Mesenchymal stem cell (in vitro differentiated cells and primary cell): ENCODE results near the gene CAPZB.
A peak's percentile ranks its signal among the peaks of the same experiment; 100 is the strongest.

Source experiments
- DNase-seq: peaks from one replicate; pipeline ENCODE4 v3.0.0-alpha.2; 2013
- H2AFZ ChIP-seq: one replicate; pipeline ENCODE4 v1.6.1; 2013; ENCODE audit warnings: low read depth, mild to moderate bottlenecking, control low read depth, inconsistent platforms, low read length, moderate library complexity
- H2AK5ac ChIP-seq: 2 replicates; pipeline ENCODE4 v1.6.1; 2013; ENCODE audit warnings: low read length, moderate library complexity, mild to moderate bottlenecking, inconsistent platforms; ENCODE audit not compliant: severe bottlenecking
- H2BK120ac ChIP-seq: one replicate; pipeline ENCODE4 v1.6.1; 2013; ENCODE audit warnings: low read depth, mild to moderate bottlenecking, inconsistent platforms, low read length, moderate library complexity
- H2BK12ac ChIP-seq, 2 experiments: one replicate each; pipeline ENCODE4 v1.6.1; 2013; ENCODE audit warnings: inconsistent platforms in 2 of 2, low read length in 2 of 2, mild to moderate bottlenecking in 2 of 2, moderate library complexity in 2 of 2, control low read depth in 1 of 2
- H2BK15ac ChIP-seq: one replicate; pipeline ENCODE4 v1.6.1; 2013; ENCODE audit warnings: mild to moderate bottlenecking, low read depth, inconsistent platforms; ENCODE audit not compliant: poor library complexity, severe bottlenecking
- H2BK5ac ChIP-seq: 2 replicates; pipeline ENCODE4 v1.6.1; 2013; ENCODE audit warnings: low read depth, mild to moderate bottlenecking, low read length, control low read depth, inconsistent platforms; ENCODE audit not compliant: poor library complexity, severe bottlenecking
- H3K14ac ChIP-seq, 2 experiments: one replicate each; pipeline ENCODE4 v1.6.1; 2013; ENCODE audit warnings: inconsistent platforms in 2 of 2, low read length in 2 of 2, control low read depth in 1 of 2, mild to moderate bottlenecking in 1 of 2, moderate library complexity in 1 of 2
- H3K18ac ChIP-seq, 2 experiments: one replicate each; pipeline ENCODE4 v1.6.1; 2013; ENCODE audit warnings: inconsistent platforms in 2 of 2, low read length in 2 of 2, control low read depth in 1 of 2, low read depth in 1 of 2, mild to moderate bottlenecking in 1 of 2
- H3K23ac ChIP-seq, 2 experiments: one replicate each; pipeline ENCODE4 v1.6.1; 2013; ENCODE audit warnings: inconsistent platforms in 2 of 2, low read length in 2 of 2, mild to moderate bottlenecking in 2 of 2, moderate library complexity in 2 of 2, control low read depth in 1 of 2
- H3K27ac ChIP-seq: 2 replicates; pipeline ENCODE4 v1.5.1; 2013; ENCODE audit warnings: mild to moderate bottlenecking, moderate library complexity, low read length, control low read depth, inconsistent platforms; ENCODE audit not compliant: poor library complexity, severe bottlenecking
- H3K27me3 ChIP-seq, 2 experiments: 2 replicates each; pipeline versions ENCODE4 v1.6.1 to v1.7.0; 2013; ENCODE audit warnings: low read length in 2 of 2, mild to moderate bottlenecking in 2 of 2, moderate library complexity in 2 of 2, control low read depth in 1 of 2, inconsistent platforms in 1 of 2; ENCODE audit not compliant: control insufficient read depth in 1 of 2, insufficient read depth in 1 of 2
- H3K36me3 ChIP-seq, 2 experiments: 2 replicates each; pipeline versions ENCODE4 v1.6.1 to v1.7.0; 2013; ENCODE audit warnings: low read length in 2 of 2, control low read depth in 1 of 2, inconsistent platforms in 1 of 2, low read depth in 1 of 2, mild to moderate bottlenecking in 1 of 2; ENCODE audit not compliant: insufficient read depth in 2 of 2, control insufficient read depth in 1 of 2
- H3K4ac ChIP-seq, 2 experiments: one replicate each; pipeline ENCODE4 v1.6.1; 2013; ENCODE audit warnings: inconsistent platforms in 2 of 2, low read length in 2 of 2, mild to moderate bottlenecking in 2 of 2, moderate library complexity in 2 of 2, control low read depth in 1 of 2, low read depth in 1 of 2
- H3K4me1 ChIP-seq: 2 replicates; pipeline ENCODE4 v1.6.1; 2013; ENCODE audit warnings: low read depth, low read length, control low read depth; ENCODE audit not compliant: control insufficient read depth, insufficient read depth
- H3K4me2 ChIP-seq: 2 replicates; pipeline ENCODE4 v1.6.1; 2013; ENCODE audit warnings: low read length, mild to moderate bottlenecking, inconsistent platforms; ENCODE audit not compliant: poor library complexity, severe bottlenecking
- H3K4me3 ChIP-seq, 2 experiments: 2 replicates each; pipeline versions ENCODE4 v1.5.1 to v1.7.0; 2013; ENCODE audit warnings: low read length in 2 of 2, mild to moderate bottlenecking in 2 of 2, control low read depth in 1 of 2, low read depth in 1 of 2; ENCODE audit not compliant: insufficient read depth in 1 of 2
- H3K79me1 ChIP-seq: replicated peaks from 2 replicates; pipeline ENCODE4 v1.6.1; 2013; ENCODE audit warnings: mild to moderate bottlenecking, control low read depth, low read length, inconsistent platforms; ENCODE audit not compliant: poor library complexity, severe bottlenecking
- H3K9ac ChIP-seq: 2 replicates; pipeline ENCODE4 v1.7.0; 2013; ENCODE audit warnings: mild to moderate bottlenecking, low read length, moderate library complexity
- H3K9me3 ChIP-seq: 2 replicates; pipeline ENCODE4 v1.7.0; 2013; ENCODE audit warnings: mild to moderate bottlenecking, low read length; ENCODE audit not compliant: control insufficient read depth
- H4K8ac ChIP-seq: one replicate; pipeline ENCODE4 v1.6.1; 2013; ENCODE audit warnings: inconsistent platforms, mild to moderate bottlenecking, low read length, moderate library complexity
- H4K91ac ChIP-seq: one replicate; pipeline ENCODE4 v1.6.1; 2013; ENCODE audit warnings: mild to moderate bottlenecking, low read length, inconsistent platforms
- WGBS: methylation state at CpG from one replicate; pipeline ENCODE4 v1.1.7; 2013; ENCODE audit warnings: mixed read lengths; 5-methylcytosine and 5-hydroxymethylcytosine counted together

CAPZB gene

DNA sequence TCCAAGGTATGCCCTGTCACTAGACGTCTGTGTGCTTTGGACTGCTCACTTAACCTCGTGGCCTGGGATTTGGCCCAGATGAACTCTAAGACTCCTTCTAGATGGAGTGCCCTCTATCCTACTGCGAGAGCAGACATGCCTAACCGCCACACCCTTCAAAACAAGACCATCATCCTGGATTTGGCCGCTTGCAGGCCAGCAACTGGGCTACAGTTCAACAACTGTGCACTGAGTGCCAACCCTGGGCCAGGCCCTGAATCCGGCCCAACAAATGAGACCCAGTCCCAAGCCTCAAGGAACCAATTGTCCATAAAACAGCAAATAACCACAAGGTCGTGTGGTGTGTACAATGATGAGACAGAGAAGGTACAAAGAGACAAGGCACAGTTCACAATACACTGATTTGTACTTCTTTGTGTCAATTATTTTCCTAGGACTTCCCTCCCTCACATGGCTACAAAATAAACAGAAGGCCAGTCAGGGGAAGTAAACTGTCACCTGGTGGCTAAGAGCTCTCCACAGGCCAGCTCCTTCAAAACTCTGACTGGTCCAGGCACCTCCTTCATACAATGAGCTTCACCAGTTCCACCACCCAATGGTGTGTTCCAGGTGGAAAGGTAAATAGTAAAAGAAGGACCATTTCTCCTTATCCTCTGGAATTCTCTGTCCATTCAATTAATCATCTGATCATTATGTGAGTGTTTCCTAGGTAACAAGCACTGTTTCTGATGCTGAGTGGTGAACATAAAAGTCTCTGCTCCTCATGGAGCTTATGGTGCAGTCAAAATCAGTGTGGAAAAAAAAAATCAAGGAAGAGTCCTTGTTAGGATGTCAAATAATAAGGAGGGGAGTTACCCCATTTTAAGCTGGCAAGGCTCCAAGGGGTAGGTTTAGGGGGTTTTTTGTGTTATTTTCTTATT, 60.4 kb downstream of the CAPZB start:
- no peak overlapping the region for H3K4me2 ChIP-seq
- H3K23ac ChIP-seq: no peak overlapping the region
- 95% methylated on average over 6 of the region's 7 CpGs for WGBS
- H2AK5ac ChIP-seq: no peak overlapping the region
- H3K18ac ChIP-seq: no peak overlapping the region
- H3K36me3 ChIP-seq: peaks cover 0 to 1% of the 10 kb centered on the region in 2 experiments
- no peak overlapping the region for H2AFZ ChIP-seq
- peaks cover 16% of the 10 kb centered on the region for H3K4me1 ChIP-seq
- no peak overlapping the region for H2BK12ac ChIP-seq
- DNase-seq: no peak
- H3K4ac ChIP-seq: peak overlapping the region; percentile 24 to 32
- H2BK15ac ChIP-seq: no peak overlapping the region
- H4K91ac ChIP-seq: no peak overlapping the region
- H3K27me3 ChIP-seq: no peaks in the 10 kb centered on the region
- H3K9ac ChIP-seq: peak overlapping the region; percentile 69
- H4K8ac ChIP-seq: peak overlapping the region; percentile 71
- peaks cover 7% of the 10 kb centered on the region for H3K79me1 ChIP-seq
- no peak overlapping the region for H3K27ac ChIP-seq
- H3K4me3 ChIP-seq: no peak overlapping the region
- no peak overlapping the region for H2BK120ac ChIP-seq
- H2BK5ac ChIP-seq: no peak overlapping the region
- no peak overlapping the region for H3K14ac ChIP-seq
- no peaks in the 10 kb centered on the region for H3K9me3 ChIP-seq

DNA sequence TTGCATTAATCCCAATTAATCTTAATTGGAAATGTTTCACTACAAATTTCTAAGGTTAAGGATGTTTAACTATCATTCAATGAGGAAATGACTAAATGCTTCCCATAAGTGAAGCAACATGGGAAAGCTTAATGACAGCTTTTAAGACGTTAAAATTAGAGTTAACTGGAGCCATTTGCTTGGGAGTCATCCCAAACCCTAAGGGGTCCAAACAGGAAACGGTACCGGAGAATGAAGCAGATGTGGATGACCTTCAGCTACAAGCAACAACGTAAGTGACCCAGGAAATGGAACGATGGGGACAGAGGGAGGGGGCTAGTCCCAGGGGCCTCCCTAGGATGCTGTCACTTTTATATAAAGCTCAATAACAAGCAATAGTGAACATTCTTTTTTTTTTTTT, 62.2 kb downstream of the CAPZB start:
- H3K23ac ChIP-seq: no peak overlapping the region
- peak overlapping the region; percentile 56 for H3K9ac ChIP-seq
- H2BK5ac ChIP-seq: no peak overlapping the region
- DNase-seq: peak; percentile 45
- no peak overlapping the region for H4K8ac ChIP-seq
- WGBS: 66% methylated on average over 4 of the region's 5 CpGs
- H3K14ac ChIP-seq: no peak overlapping the region
- H2BK12ac ChIP-seq: no peak overlapping the region
- H3K36me3 ChIP-seq: peaks cover 15 to 17% of the 10 kb centered on the region in 2 experiments
- H2AK5ac ChIP-seq: no peak overlapping the region
- H2BK120ac ChIP-seq: no peak overlapping the region
- H3K79me1 ChIP-seq: peaks cover 14% of the 10 kb centered on the region
- no peaks in the 10 kb centered on the region for H3K9me3 ChIP-seq
- no peak overlapping the region for H3K4me2 ChIP-seq
- H4K91ac ChIP-seq: no peak overlapping the region
- H3K27me3 ChIP-seq: no peaks in the 10 kb centered on the region
- no peak overlapping the region for H3K18ac ChIP-seq
- H3K27ac ChIP-seq: no peak overlapping the region
- no peak overlapping the region for H3K4me3 ChIP-seq
- no peak overlapping the region for H2BK15ac ChIP-seq
- no peak overlapping the region for H3K4ac ChIP-seq
- H2AFZ ChIP-seq: no peak overlapping the region
- peaks cover 7% of the 10 kb centered on the region for H3K4me1 ChIP-seq

DNA sequence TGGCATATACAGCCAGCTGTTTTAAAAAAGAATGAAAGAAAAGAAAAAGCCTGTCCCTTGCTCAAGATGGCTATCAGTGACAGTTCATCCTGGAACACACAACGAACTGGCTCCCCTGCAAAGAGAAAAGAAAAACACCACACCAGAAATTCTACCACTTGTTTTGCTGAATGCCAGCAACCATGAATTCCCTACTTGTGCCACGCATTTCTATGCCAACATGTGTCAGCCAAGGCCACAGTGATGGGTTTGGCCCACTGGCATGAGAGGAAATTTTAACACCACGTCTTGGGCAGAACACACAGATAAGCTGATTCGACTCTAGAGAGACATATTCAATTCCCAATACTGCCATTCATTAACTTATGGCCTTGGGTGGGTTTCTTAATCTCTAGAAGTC, 64.0 kb downstream of the CAPZB start:
- Histone ChIP-seq H2AFZ (no peak overlapping the region), H3K4ac (no peak overlapping the region), H3K4me2 (no peak overlapping the region), H3K4me1 (peaks cover 4% of the 10 kb centered on the region), H2AK5ac (no peak overlapping the region), H3K4me3 (no peak overlapping the region), H2BK15ac (no peak overlapping the region), H3K14ac (peak overlapping the region in 1 of 2 experiments; percentile 56), H4K91ac (no peak overlapping the region), H3K9me3 (no peaks in the 10 kb centered on the region), H2BK12ac (no peak overlapping the region), H2BK120ac (no peak overlapping the region), H3K36me3 (peaks cover 21 to 32% of the 10 kb centered on the region in 2 experiments), H3K27me3 (no peaks in the 10 kb centered on the region), H3K23ac (no peak overlapping the region), H4K8ac (no peak overlapping the region), H3K18ac (no peak overlapping the region), H3K27ac (no peak overlapping the region), H3K79me1 (peaks cover 13% of the 10 kb centered on the region), H3K9ac (peak overlapping the region; percentile 39), H2BK5ac (no peak overlapping the region)
- DNase-seq: no peak
- 94% methylated on average over 3 of the region's 4 CpGs for WGBS

DNA sequence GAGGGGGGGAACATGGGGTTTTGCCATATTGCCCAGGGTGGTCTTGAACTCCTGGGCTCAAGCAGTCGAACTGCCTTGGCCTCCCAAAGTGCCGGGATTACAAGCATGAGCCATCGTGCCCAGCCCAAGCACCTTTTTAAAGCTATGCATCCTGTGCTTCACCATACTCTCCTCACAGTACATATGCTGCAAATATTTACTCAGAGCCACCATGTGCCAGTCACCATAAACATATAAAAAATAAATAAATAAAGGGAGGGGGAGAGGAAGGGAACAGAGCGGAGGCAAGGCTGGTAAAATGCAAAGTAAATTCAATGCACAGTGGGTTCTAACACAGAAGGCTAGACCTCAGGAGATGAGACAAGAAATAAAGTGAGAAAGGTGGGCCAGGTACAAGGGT, 64.7 kb downstream of the CAPZB start:
- DNase-seq: no peak
- Histone ChIP-seq H3K27ac (no peak overlapping the region), H2BK15ac (no peak overlapping the region), H3K79me1 (peaks cover 17% of the 10 kb centered on the region), H3K4me3 (no peak overlapping the region), H4K8ac (no peak overlapping the region), H3K4me2 (no peak overlapping the region), H3K23ac (peak overlapping the region in 1 of 2 experiments; percentile 17), H3K36me3 (peaks cover 24 to 40% of the 10 kb centered on the region in 2 experiments), H4K91ac (no peak overlapping the region), H2BK12ac (no peak overlapping the region), H2AK5ac (no peak overlapping the region), H3K4ac (peak overlapping the region in 1 of 2 experiments; percentile 55), H3K4me1 (peaks cover 3% of the 10 kb centered on the region), H3K27me3 (no peaks in the 10 kb centered on the region), H2AFZ (no peak overlapping the region), H3K9me3 (no peaks in the 10 kb centered on the region), H2BK5ac (no peak overlapping the region), H3K9ac (peak overlapping the region; percentile 39), H3K18ac (no peak overlapping the region), H2BK120ac (no peak overlapping the region), H3K14ac (no peak overlapping the region)
- WGBS: 99% methylated on average over 4 of the region's 4 CpGs
